NCI-H526 (cell line): Measurements from ENCODE around the gene SMG9.
"Not testable (repeated sequence)": the region's sequence is repeated elsewhere in the genome, so short reads cannot be mapped to it uniquely, and the experiment has no call there.

Experiments used
- DNase-seq, 2 experiments: peaks; one replicate each; lab custom pipeline; 2025; lab: John Stamatoyannopoulos, UW

SMG9 gene

DNA sequence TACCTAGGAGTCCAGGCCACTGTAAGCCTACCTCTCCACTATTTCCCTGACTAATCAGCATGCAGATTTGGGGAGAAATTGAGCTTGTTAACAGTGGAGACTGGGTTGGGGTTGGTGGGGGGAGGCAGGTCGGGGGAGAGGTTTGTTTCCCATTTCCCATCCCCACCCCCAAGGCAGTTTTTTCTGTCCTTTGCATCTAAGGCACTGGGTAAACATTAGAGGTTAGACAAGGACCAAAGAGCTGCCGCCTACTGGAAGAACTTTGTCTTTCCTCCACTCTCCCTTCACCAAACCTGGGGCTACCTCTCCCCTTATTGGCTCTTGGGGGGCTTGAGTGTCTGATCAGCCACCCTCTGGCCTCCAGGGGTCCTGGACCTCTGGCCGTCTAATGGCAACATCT lies 25.1 kb upstream of the SMG9 start:
- peak in 1 of 2 experiments; percentile 24 for DNase-seq

DNA sequence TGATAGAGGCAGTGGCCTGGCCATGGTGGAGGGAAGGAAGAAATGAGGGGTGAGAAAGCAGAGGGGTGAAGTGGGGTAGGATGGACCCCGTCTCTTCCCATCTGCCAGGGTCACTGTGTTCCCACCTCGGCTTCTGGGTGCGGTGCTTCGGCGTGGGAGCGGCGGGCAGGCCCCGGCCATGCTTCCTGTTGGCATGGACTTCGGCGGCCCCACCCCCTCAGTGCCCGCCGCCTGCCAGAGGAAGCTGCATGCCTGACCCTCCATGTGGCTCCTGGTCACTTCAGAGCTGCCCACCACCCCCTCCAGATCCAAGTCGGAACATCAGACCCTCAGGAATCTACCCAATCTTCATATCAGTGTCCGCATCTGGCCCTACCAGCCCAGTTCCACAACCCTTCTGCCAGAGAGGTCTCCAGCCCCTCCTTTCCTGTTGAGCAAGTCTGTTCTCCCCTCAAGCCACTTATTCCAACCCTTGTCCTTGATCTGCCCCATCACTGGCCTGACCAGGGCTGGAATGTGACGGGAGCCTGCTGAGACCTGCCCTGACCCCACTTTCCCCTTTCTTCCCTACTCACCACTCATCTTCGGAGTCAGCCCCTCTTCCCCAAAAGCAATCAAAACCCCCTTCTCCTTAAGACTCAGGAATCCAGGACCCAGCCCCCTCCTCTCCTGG lies 24.5 kb upstream of the SMG9 start:
- no peak for DNase-seq

DNA sequence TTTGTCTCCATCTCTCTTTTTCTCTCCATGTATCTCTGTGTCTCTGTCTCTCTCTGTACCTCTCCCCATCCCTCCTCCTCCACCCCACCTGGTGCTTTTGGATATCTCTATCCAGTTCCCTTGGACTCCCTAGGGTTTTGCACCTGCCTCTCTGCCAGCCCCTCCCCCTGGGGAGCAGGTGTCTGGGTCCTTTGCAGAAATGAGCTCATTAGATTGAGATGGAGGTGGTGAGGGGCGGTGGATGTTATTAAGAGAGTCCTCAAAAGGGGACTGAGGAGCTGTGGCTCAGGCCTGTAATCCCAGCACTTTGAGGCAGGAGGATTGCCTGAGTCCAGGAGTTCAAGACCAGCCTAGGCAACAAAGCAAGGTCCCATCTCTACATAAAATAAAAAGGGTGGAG lies 23.9 kb upstream of the SMG9 start:
- peak in 1 of 2 experiments; percentile 68 for DNase-seq

- no peak for DNase-seq
These were observed 22.5 kb upstream of the SMG9 start for GRCh38 chr19:43777163-43777695.

GRCh38 chr19:43776286-43776685 lies 21.5 kb upstream of the SMG9 start:
- DNase-seq: no peak

GRCh38 chr19:43775299-43775890 lies 20.6 kb upstream of the SMG9 start:
- no peak for DNase-seq

DNA sequence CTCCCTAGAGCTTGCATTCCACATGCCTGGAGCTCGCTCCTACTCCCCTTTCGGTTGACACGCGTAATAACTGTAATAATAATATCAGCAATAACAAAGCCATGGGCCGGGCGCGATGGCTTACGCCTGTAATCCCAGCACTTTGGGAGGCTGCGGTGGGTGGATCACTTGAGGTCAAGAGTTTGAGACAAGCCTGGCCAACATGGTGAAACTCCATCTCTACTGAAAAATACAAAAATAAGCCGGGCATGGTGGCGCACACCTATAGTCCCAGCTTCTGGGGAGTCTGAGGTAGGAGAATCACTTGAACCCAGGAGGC lies 20.1 kb upstream of the SMG9 start:
- not testable (repeated sequence) for DNase-seq

DNA sequence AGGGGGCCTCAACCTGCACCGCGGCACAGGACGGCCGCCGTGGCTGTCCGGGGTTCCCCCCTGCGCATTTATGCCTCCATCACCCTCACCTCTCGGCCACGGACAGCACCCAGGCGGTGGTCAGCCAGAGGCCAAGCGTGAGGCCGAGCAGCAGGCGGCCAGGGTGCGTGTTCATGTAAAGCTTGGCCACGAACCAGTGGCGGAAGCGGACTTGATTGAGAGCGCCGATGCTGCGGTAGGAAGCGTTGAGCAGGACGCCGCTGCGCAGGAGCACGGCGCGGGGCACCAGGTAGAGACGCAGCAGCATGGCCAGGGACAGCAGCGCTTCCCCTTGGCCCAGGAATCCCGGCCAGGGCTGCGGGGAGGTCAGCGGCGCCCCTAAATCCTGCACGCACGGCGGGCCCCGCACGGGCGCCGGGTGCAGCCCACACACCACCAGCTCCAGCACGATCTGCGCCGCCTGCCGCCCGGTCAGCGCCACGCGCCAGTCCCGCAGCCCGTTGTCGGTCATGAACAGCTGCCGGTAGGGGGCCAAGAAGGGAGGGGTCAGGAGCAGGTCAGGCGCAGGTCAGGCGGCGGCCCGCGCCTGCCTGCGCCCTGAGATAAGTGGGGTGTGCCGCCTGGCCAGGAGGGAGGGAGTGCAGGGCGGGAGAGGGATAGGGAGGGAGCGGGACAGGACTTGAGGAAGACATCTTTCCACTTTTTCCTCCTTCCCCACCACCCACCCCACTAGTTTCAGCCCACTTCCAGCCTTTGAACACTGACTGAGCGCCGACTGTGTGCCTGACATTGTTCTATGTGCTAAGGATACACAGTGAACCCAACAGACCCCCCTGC lies 19.6 kb upstream of the SMG9 start:
- DNase-seq: no peak

DNA sequence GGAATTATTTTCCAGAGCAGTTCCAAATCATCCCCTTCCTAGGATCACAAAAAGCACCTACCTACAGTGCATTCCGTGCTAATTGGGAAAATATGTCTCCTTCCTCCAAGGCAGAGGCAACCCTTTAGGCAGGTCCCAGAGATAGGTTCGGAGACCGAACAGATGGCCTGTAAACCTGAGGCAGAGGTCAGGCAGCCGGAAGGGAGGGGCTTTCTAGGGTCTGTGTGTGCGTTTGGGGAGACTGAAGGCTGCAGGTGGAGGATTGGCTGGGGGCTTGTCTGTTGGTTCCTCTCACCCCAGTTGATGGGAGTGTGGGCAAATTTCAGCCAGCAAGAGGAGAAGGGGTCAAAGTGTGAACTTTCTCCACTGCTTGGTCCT lies 19.0 kb upstream of the SMG9 start:
- DNase-seq: no peak

- no peak for DNase-seq
These were observed 14.5 kb upstream of the SMG9 start for GRCh38 chr19:43769256-43769655.

DNA sequence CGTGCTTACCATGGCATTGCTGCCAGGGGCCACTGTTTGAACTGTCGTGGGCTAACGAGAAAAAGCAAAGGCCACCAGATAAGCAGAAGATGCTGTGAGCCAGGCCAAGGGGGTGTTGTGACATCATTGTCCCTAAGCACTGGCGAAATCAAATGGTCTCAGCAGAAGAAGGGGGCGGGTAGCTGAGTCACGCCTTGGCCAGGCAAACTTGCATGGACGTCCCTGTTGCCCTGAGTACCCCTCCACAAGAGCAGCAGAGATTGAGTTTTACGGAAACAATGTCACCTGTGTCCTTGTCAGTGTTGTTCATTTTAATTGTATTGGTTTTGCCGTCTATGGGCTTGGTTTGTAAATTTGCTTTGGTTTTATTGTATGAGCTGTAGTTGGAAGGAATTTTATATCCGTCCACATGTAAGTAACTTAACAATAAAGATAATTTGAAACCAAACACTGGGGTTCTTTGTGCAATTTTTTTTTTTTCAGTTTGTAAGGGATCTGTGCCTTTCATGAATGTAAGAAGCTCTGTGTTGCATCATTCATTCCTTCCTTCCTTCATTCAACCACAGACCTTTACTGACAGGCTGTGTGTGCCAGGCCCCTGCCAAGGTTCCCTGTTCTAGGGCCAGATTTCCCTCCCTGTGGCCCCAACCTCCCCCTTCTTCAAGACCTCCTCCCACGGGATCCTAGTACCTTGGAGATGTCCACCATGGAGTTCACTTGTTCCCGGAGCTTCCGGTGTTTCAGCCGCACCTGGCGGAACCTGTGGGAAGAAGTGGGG lies 13.7 kb upstream of the SMG9 start:
- no peak for DNase-seq

- no peak for DNase-seq
These were observed 13.1 kb upstream of the SMG9 start for GRCh38 chr19:43767818-43768217.

- no peak for DNase-seq
These were observed 12.6 kb upstream of the SMG9 start for GRCh38 chr19:43767316-43767715.

- no peak for DNase-seq
These were observed 11.9 kb upstream of the SMG9 start for GRCh38 chr19:43766755-43767043.

DNA sequence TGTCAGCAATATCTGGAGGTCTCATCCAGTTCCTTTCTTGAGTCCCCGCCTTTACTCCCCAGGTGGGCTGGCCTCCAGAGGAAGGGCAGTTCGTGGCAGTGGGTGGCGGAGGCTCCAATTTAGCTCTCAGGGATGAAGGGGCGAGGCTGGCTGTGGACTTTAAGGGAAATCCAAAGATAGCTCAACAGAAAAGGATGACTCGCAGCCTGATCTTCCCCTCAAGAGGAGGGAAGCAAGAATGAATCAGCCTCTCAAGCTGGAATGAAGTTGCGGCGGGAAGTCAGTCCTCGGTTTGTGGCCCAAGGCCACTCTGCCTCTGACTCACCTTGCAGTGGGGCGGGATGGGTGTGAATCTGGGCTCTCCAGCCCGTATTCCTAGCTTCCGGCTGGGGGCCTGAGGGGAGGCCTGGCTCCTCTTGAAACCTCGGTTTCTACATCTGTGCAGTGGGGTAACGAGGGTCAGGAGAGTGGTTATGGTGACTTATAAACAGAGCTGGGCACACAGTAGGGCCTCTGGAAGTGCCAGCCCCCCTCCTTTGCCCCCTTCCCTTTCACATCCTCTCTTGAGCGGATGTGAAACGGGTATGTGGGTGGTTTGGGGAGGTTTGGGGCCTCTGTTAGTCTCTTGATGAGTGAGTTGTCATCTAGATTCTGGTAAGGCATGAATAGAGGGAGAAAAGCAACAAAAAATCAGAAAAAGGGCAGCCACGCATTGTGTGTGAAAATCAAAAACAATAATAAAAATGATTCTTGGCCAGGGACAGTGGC lies 10.5 kb upstream of the SMG9 start:
- no peak for DNase-seq

GRCh38 chr19:43764684-43765083 lies 9.9 kb upstream of the SMG9 start:
- not testable (repeated sequence) for DNase-seq

GRCh38 chr19:43763473-43763939 lies 8.7 kb upstream of the SMG9 start:
- DNase-seq: no peak

GRCh38 chr19:43762814-43763213 lies 8.1 kb upstream of the SMG9 start:
- no peak for DNase-seq

GRCh38 chr19:43760941-43761340 lies 6.2 kb upstream of the SMG9 start:
- DNase-seq: no peak

- DNase-seq: peak; percentile 13 to 47
These were observed 4.8 kb upstream of the SMG9 start for GRCh38 chr19:43759515-43759914.

DNA sequence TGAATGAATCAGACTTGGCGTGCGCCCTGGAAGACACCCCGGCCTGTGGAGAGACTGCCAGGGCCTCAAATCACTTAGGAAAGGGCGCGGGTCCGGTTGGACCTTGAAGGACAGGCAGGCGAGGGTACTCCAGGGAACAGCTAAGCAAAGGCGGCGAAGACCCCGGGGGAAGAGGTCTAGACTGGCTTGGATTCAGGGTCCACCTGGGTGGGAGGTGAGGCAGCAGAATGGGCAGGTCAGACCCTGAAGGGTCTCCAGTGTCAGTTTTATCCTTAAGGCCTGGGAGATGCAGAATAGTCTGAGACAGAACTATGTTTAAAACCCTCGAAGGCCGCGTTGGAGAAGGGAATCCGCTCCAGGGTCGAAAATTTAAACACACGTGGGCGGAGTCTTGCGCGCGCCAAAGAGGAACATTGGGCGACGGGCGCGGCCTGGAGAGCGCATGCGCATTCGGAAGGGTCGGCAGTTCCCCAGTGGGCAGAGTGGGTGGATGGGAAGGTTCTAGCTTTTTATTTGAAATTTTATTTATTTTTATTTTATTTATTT lies 567 bp upstream of the SMG9 start:
- DNase-seq: peak; percentile 65 to 91

DNA sequence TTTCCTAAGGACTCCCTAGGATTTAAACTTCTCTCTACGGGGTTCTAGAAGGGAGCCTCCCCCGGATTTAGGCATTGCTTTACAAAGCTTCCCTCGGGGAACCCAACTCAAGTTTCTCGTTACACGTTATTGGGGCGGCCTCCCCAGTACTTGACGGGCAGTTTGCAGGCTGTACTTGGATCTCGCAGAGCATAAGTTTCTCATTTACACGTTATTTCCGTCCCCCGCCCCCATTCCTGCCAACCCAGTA lies 584 bp downstream of the SMG9 start:
- DNase-seq: no peak
